Prostate gland (tissue), 2 donors: ENCODE measurements around the gene CA9.

ENCODE experiments used
- CTCF ChIP-seq, 4 experiments: fragments of 200-600 bp in 2 of 4; fragments of 450-650 bp in 2 of 4; sonication (generic) in 2 of 4; IDR thresholded peaks; 1 replicate in 3 of 4; 2 replicates in 1 of 4; pipeline ENCODE4 v1.5.1; 2016 to 2019; ENCODE audit warnings: antibody characterized with exemption in 4 of 4, mild to moderate bottlenecking in 2 of 4, moderate library complexity in 2 of 4
- POLR2A ChIP-seq: fragments of 450-650 bp; IDR thresholded peaks from one replicate; pipeline ENCODE4 v1.6.1; 2016; ENCODE audit warnings: antibody characterized with exemption, mild to moderate bottlenecking

GRCh38 chr9:35673132-35674024, at the start of gene CA9:
- TF ChIP-seq CTCF (IDR thresholded peaks at IDR 0.05), result no peak
- TF ChIP-seq POLR2A, result no peak
